Lung (tissue), 16 donors: ENCODE measurements around the gene SLC25A17. TPM values are rescaled to one million over a fixed set of nuclear protein-coding genes. Genes with fewer than 3 reads are reported as not detected.
"Not testable (repeated sequence)": the region's sequence is repeated elsewhere in the genome, so short reads cannot be mapped to it uniquely, and the experiment has no call there.

Source experiments
- ATAC-seq: fragments of 200-7000 bp; cut with Tn5 transposase; one replicate; pipeline ENCODE4 v1.9.1; 2020; ENCODE audit warnings: moderate number of reproducible peaks; ENCODE audit not compliant: insufficient read depth, low FRiP score
- DNase-seq, 3 donors: peaks; one replicate each; pipeline ENCODE4 v3.0.0-alpha.2; 2013 to 2017
- H3K27ac ChIP-seq, 2 donors: one replicate each; pipeline ENCODE4 v1.5.1; 2013; ENCODE audit warnings: mild to moderate bottlenecking in 2 of 2, moderate library complexity in 2 of 2, control low read depth in 1 of 2, inconsistent platforms in 1 of 2, low read depth in 1 of 2, low read length in 1 of 2
- H3K27me3 ChIP-seq, 3 donors: one replicate each; pipeline ENCODE4 v1.5.1; 2013; ENCODE audit warnings: low read length in 2 of 3; ENCODE audit not compliant: control insufficient read depth in 3 of 3, insufficient read depth in 3 of 3
- H3K36me3 ChIP-seq, 4 donors: one replicate each; pipeline ENCODE4 v1.5.1; 2013; ENCODE audit warnings: low read length in 4 of 4, mild to moderate bottlenecking in 1 of 4, moderate library complexity in 1 of 4; ENCODE audit not compliant: control insufficient read depth in 4 of 4, insufficient read depth in 4 of 4
- H3K4me1 ChIP-seq, 5 donors: one replicate each; pipeline ENCODE4 v1.5.1; 2013; ENCODE audit warnings: low read length in 5 of 5, mild to moderate bottlenecking in 2 of 5, moderate library complexity in 1 of 5; ENCODE audit not compliant: control insufficient read depth in 5 of 5, insufficient read depth in 5 of 5
- H3K4me3 ChIP-seq: one replicate; pipeline ENCODE4 v1.5.1; 2013; ENCODE audit warnings: mild to moderate bottlenecking, control low read depth, moderate library complexity
- H3K9ac ChIP-seq, 2 donors: one replicate each; pipeline ENCODE4 v1.5.1; 2013; ENCODE audit warnings: low read length in 2 of 2, control low read depth in 1 of 2; ENCODE audit not compliant: insufficient read depth in 1 of 2
- H3K9me3 ChIP-seq, 4 donors: one replicate each; pipeline ENCODE4 v1.5.1; 2013; ENCODE audit warnings: low read length in 3 of 4, mild to moderate bottlenecking in 1 of 4, moderate library complexity in 1 of 4; ENCODE audit not compliant: control insufficient read depth in 4 of 4, insufficient read depth in 3 of 4
- WGBS, 2 donors: extraction: QIAGEN DNeasy Blood & Tissue Kit; methylation state at CpG; one replicate each; pipeline ENCODE4 v1.1.7; 2013; 5-methylcytosine and 5-hydroxymethylcytosine counted together
- long read RNA-seq, 5 donors: transcript quantifications; one replicate each; lab custom pipeline, GENCODE V29; 2026
- polyA plus RNA-seq, 2 donors: library from polyadenylated mRNA; stranded (reverse); fragments of 200-250 nt; gene quantifications; one replicate each; pipeline ENCODE4 v1.2.1, GENCODE V29; 2013
- total RNA-seq, 2 donors: library from RNA; depleted of rRNA in 1 of 2; stranded (reverse); fragments of >200 nt in 1 of 2; gene quantifications; one replicate each; pipeline ENCODE4 v1.2.1, GENCODE V29; 2014 to 2021
- TF ChIP-seq, protein P1 (sequence below): IDR thresholded peaks from 2 replicates; pipeline ENCODE4 v1.5.1; 2012; ENCODE audit warnings: mild to moderate bottlenecking; ENCODE audit errors: control extremely low read depth, extremely low read depth
- donor health status: control.
- donor health status: control.
- donor health status: Bipolar disorder and iron deficiency.
- donor health status: healthy.
- donor health status: DM: yes; HTN: yes; CAD: no.

The SLC25A17 gene
- total RNA-seq = 10 to 100 TPM; 17.2 to 17.4 TPM
- 10 to 100 TPM; 13.7 to 13.8 TPM for polyA plus RNA-seq
- long read RNA-seq, donor 1, transcript SLC25A17-210 (9 exons, 2,262 nt) = major isoform, 16 of 17 reads
- long read RNA-seq, donor 1, partial matches to known transcripts = 0 of 17 reads
- long read RNA-seq, donor 1, other reads (novel, unspliced or antisense) = 0 of 17 reads
- long read RNA-seq, donor 2, partial matches to known transcripts = 0 of 2 reads
- long read RNA-seq, donor 2, other reads (novel, unspliced or antisense) = 0 of 2 reads
- long read RNA-seq, donor 3, transcript SLC25A17-210 (9 exons, 2,262 nt) = major isoform, 5 of 5 reads
- long read RNA-seq, donor 3, partial matches to known transcripts = 0 of 5 reads
- long read RNA-seq, donor 3, other reads (novel, unspliced or antisense) = 0 of 5 reads
- long read RNA-seq, donor 4, partial matches to known transcripts = 0 of 3 reads
- long read RNA-seq, donor 4, other reads (novel, unspliced or antisense) = 0 of 3 reads
- long read RNA-seq, donor 5, transcript SLC25A17-210 (9 exons, 2,262 nt) = major isoform, 9 of 9 reads
- long read RNA-seq, donor 5, partial matches to known transcripts = 0 of 9 reads
- long read RNA-seq, donor 5, other reads (novel, unspliced or antisense) = 0 of 9 reads

DNA sequence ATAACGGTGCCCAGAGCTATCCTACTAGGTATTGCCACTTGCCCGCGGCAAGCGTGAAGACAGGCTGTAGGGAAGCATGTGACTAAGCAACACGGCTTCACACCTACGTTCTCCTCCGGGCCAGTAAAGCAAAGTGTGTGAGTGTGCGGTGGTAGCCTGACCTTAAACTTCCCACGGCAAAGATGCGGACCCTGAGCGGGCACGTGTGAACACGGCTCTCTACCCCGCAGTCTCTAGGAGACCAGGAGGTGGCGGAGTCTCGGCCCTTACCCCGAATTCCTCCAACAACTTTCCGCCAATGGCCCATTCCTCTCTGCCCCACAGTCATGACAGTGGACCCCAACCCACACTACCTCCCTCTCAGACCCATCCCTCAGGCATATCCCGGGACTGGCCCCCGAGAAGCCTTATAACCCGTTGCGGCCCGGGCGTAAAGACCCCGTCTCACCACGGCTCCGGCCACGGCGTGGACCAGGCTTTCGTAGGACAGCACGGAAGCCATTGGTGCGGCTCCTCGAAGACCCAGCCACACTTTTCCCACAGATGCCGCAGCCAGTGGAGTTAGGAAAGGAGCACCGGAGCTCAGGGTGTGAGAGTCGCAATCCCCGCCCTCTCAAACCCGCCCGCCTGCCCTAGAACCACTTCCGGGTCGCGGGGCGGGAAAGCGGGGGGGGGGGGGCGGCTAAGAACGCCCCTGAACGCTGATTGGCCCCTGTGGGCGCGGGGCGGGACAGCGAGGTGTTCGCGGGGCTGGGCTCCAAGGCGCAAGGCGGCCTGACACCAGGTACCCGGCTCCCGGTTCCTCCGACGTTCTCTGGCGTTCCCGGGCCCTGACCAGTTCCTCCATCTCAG, at the start of gene SLC25A17:
SLC25A17 (minus strand) TSS at position 600 of the 852 bp plus-strand sequence; CDS start at position 502, 98 bp downstream.
- Histone ChIP-seq H3K4me1 (peaks cover 0 to 22% (median 13%) of the 10 kb centered on the region in 5 donors), H3K27ac (peak within 1 kb of the TSS; percentile 73 to 85), H3K9ac (peak within 1 kb of the TSS; percentile 66 to 77), H3K9me3 (no peaks in the 10 kb centered on the region), H3K36me3 (peaks cover 0 to 10% (median 7%) of the 10 kb centered on the region in 4 donors), H3K27me3 (no peaks in the 10 kb centered on the region), H3K4me3 (peak within 1 kb of the TSS; percentile 94)
- 0% methylated on average over 46 to 61 of the region's 61 CpGs for WGBS, 2 donors
- DNase-seq (peak; percentile 90 to 93 (median 91)), ATAC-seq (peak; percentile 96)
- TF ChIP-seq, protein P1, sequence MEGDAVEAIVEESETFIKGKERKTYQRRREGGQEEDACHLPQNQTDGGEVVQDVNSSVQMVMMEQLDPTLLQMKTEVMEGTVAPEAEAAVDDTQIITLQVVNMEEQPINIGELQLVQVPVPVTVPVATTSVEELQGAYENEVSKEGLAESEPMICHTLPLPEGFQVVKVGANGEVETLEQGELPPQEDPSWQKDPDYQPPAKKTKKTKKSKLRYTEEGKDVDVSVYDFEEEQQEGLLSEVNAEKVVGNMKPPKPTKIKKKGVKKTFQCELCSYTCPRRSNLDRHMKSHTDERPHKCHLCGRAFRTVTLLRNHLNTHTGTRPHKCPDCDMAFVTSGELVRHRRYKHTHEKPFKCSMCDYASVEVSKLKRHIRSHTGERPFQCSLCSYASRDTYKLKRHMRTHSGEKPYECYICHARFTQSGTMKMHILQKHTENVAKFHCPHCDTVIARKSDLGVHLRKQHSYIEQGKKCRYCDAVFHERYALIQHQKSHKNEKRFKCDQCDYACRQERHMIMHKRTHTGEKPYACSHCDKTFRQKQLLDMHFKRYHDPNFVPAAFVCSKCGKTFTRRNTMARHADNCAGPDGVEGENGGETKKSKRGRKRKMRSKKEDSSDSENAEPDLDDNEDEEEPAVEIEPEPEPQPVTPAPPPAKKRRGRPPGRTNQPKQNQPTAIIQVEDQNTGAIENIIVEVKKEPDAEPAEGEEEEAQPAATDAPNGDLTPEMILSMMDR = no peak

DNA sequence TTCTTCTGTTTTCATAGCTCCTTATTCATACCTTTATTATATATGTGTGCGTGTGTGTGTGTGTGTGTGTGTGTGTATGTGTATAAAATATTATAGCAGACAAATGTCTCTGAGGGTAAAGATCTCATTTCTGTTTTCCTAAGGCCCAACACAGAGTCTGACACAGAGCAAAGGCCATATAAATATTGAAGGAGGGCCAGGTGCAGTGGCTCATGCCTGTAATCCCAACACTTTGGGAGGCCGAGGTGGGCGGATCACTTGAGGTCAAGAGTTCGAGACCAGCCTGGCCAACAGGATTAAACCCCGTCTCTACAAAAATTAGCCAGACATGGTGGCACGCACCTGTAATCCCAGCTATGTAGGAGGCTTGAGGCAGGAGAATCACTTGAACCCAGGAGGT, 49.2 kb upstream of the SLC25A17 start:
- not testable (repeated sequence) for H3K27ac ChIP-seq, H3K4me3 ChIP-seq, H3K9ac ChIP-seq, DNase-seq, H3K27me3 ChIP-seq, ATAC-seq, H3K9me3 ChIP-seq, H3K36me3 ChIP-seq, H3K4me1 ChIP-seq
- 94% methylated on average over 6 of the region's 6 CpGs for WGBS, 2 donors

GRCh38 chr22:40867109-40867508, 48.0 kb upstream of the SLC25A17 start:
- no peak overlapping the region for H3K27ac ChIP-seq
- no peak for ATAC-seq
- no peak overlapping the region for H3K4me3 ChIP-seq
- H3K4me1 ChIP-seq = no peaks in the 10 kb centered on the region
- DNase-seq = no peak
- H3K27me3 ChIP-seq = no peaks in the 10 kb centered on the region
- peaks cover 0 to 3% (median 2%) of the 10 kb centered on the region in 4 donors for H3K36me3 ChIP-seq
- no peaks in the 10 kb centered on the region for H3K9me3 ChIP-seq
- TF ChIP-seq, protein P1 = no peak
- H3K9ac ChIP-seq = no peak overlapping the region
- 90 to 91% methylated on average over 2 of the region's 2 CpGs for WGBS, 2 donors
